ENCODE measurements around the gene SORBS1.

The SORBS1 gene

DNA sequence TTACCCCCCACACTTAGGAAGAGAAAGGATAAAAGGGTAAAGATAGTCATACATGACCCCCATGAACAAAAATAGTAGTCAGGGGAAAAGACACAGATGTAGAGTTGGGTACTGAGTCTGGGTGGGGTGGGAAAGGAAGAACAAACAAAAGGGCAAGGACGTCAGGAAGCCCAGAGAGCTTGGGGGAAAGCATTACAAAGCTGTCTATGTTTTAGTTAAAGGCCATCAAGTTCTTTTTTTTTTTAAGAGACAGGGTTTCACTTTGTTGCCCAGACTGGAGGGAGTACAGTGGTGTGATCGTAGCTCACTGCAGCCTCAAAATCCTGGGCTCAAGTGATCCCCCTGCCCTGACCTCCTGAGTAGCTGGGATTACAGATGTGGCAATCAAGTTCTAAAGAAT lies 172.0 kb downstream of the SORBS1 start (continued):
- TF ChIP-seq, protein P1, sequence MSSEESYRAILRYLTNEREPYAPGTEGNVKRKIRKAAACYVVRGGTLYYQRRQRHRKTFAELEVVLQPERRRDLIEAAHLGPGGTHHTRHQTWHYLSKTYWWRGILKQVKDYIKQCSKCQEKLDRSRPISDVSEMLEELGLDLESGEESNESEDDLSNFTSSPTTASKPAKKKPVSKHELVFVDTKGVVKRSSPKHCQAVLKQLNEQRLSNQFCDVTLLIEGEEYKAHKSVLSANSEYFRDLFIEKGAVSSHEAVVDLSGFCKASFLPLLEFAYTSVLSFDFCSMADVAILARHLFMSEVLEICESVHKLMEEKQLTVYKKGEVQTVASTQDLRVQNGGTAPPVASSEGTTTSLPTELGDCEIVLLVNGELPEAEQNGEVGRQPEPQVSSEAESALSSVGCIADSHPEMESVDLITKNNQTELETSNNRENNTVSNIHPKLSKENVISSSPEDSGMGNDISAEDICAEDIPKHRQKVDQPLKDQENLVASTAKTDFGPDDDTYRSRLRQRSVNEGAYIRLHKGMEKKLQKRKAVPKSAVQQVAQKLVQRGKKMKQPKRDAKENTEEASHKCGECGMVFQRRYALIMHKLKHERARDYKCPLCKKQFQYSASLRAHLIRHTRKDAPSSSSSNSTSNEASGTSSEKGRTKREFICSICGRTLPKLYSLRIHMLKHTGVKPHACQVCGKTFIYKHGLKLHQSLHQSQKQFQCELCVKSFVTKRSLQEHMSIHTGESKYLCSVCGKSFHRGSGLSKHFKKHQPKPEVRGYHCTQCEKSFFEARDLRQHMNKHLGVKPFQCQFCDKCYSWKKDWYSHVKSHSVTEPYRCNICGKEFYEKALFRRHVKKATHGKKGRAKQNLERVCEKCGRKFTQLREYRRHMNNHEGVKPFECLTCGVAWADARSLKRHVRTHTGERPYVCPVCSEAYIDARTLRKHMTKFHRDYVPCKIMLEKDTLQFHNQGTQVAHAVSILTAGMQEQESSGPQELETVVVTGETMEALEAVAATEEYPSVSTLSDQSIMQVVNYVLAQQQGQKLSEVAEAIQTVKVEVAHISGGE (tag by site-specific recombination; conservative IDR thresholded peaks at IDR 0.05; ENCODE audit: low read depth) = no peak
- TF ChIP-seq ZFHX2 (tag by site-specific recombination; conservative IDR thresholded peaks at IDR 0.05) (no peak), ZXDB (tag by site-specific recombination; IDR thresholded peaks at IDR 0.05) (no peak), GFI1B (tag by site-specific recombination; IDR thresholded peaks at IDR 0.05) (no peak), ZNF311 (tag by site-specific recombination; IDR thresholded peaks at IDR 0.05; ENCODE audit: borderline replicate concordance) (no peak), ZNF623 (tag by site-specific recombination; IDR thresholded peaks at IDR 0.05) (no peak), ZBTB21 (tag by site-specific recombination; IDR thresholded peaks at IDR 0.05) (no peak), ZNF10 (tag by site-specific recombination; IDR thresholded peaks at IDR 0.05) (no peak), BCL11B (tag by site-specific recombination; IDR thresholded peaks at IDR 0.05; ENCODE audit: low read depth) (no peak), ZNF121 (tag by site-specific recombination; IDR thresholded peaks at IDR 0.05) (no peak)
- TF ChIP-seq, protein P2, sequence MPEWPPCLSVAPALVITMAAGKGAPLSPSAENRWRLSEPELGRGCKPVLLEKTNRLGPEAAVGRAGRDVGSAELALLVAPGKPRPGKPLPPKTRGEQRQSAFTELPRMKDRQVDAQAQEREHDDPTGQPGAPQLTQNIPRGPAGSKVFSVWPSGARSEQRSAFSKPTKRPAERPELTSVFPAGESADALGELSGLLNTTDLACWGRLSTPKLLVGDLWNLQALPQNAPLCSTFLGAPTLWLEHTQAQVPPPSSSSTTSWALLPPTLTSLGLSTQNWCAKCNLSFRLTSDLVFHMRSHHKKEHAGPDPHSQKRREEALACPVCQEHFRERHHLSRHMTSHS (tag by site-specific recombination; IDR thresholded peaks at IDR 0.05) = no peak

DNA sequence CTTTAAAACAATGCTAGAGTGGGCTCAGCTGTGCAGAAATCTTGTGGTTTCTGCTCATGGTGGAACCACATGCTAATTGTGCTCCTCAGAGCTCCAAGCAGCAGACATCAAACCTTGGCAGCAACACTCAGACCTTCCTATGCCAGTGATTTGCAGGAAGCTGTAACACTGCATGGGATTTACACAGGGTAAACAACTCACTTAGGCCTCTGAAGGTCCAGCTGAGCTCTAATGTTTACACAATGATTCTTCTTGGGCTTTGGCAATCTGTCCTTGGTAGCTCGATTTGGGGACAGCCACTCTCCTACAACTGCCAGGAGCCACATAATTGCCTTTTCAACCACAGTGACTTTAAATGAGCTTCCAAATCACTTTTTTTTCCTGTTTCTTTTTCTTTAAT lies 172.6 kb downstream of the SORBS1 start:
- Histone ChIP-seq H3K9me3 (ENCODE audit: control insufficient read depth, insufficient read depth, low read depth, low read length) (no peaks in the 10 kb centered on the region), H3K27ac (ENCODE audit: extremely low read depth, low read depth, low read length) (no peak overlapping the region), H3K4me3 (ENCODE audit: low read depth, low read length) (no peak overlapping the region), H3K4me1 (ENCODE audit: control insufficient read depth, insufficient read depth, low read length) (peaks cover 11% of the 10 kb centered on the region; the same call in 1 of the 2 replicates), H3K36me3 (ENCODE audit: control insufficient read depth in 2 of 2, insufficient read depth in 1 of 2, low read length in 2 of 2) (no peaks in the 10 kb centered on the region)
- TF ChIP-seq KLF16 (tag by site-specific recombination; IDR thresholded peaks at IDR 0.05) (no peak), GLIS1 (tag by site-specific recombination; IDR thresholded peaks at IDR 0.05) (no peak), ZBTB7A (tag by site-specific recombination; IDR thresholded peaks at IDR 0.05; ENCODE audit: low read depth) (no peak), ZIC2 (tag by site-specific recombination; IDR thresholded peaks at IDR 0.05) (peak; percentile 92), ZNF558 (tag by site-specific recombination; IDR thresholded peaks at IDR 0.05) (no peak), ZNF426 (tag by site-specific recombination; IDR thresholded peaks at IDR 0.05) (no peak), GLIS2 (tag by site-specific recombination; IDR thresholded peaks at IDR 0.05) (no peak), ZNF510 (tag by site-specific recombination; IDR thresholded peaks at IDR 0.05; ENCODE audit: insufficient replicate concordance) (no peak), ZNF792 (tag by site-specific recombination; IDR thresholded peaks at IDR 0.05) (no peak), ZNF274 (IDR thresholded peaks at IDR 0.05; ENCODE audit: low read length) (no peak), ZNF274 (tag by site-specific recombination; IDR thresholded peaks at IDR 0.05; ENCODE audit: borderline replicate concordance) (no peak), ZNF335 (tag by site-specific recombination; conservative IDR thresholded peaks at IDR 0.05) (no peak), SALL2 (tag by site-specific recombination; IDR thresholded peaks at IDR 0.05; ENCODE audit: borderline replicate concordance) (no peak), ZNF677 (tag by site-specific recombination; IDR thresholded peaks at IDR 0.05) (no peak), GFI1B (tag by site-specific recombination; IDR thresholded peaks at IDR 0.05) (peak; percentile 35; the same call in 1 of the 2 replicates), OSR2 (tag by site-specific recombination; IDR thresholded peaks at IDR 0.05) (peak; percentile 50), ZNF600 (tag by site-specific recombination; IDR thresholded peaks at IDR 0.05) (no peak), ZNF555 (tag by site-specific recombination; conservative IDR thresholded peaks at IDR 0.05) (no peak), ZNF785 (tag by site-specific recombination; IDR thresholded peaks at IDR 0.05) (no peak), RBAK (tag by site-specific recombination; IDR thresholded peaks at IDR 0.05) (no peak), FEZF1 (tag by site-specific recombination; IDR thresholded peaks at IDR 0.05) (peak; percentile 15; the same call in 1 of the 2 replicates)
- TF ChIP-seq, protein P3, sequence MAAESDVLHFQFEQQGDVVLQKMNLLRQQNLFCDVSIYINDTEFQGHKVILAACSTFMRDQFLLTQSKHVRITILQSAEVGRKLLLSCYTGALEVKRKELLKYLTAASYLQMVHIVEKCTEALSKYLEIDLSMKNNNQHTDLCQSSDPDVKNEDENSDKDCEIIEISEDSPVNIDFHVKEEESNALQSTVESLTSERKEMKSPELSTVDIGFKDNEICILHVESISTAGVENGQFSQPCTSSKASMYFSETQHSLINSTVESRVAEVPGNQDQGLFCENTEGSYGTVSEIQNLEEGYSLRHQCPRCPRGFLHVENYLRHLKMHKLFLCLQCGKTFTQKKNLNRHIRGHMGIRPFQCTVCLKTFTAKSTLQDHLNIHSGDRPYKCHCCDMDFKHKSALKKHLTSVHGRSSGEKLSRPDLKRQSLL (tag by site-specific recombination; IDR thresholded peaks at IDR 0.05) = no peak
- TF ChIP-seq, protein P2 (tag by site-specific recombination; IDR thresholded peaks at IDR 0.05) = no peak
- POLR2A ChIA-PET = no interaction called here
- CTCF ChIA-PET = interaction anchor here (1.2 to 8.7 kb wide), 3 partner anchors 14 to 216 kb away, joined by 4 to 106 read pairs (median 12); no protein-coding TSS in a partner anchor

All from HEK293 (cell line).